ENCODE results near the gene KLC4.
"Not testable (repeated sequence)": the region's sequence is repeated elsewhere in the genome, so short reads cannot be mapped to it uniquely, and the experiment has no call there.

The KLC4 gene

GRCh38 chr6:43037197-43037596 lies 22.2 kb upstream of the KLC4 start:
- DNase-seq = no peak

- no peak for DNase-seq
Measured at GRCh38 chr6:43037706-43038105, 21.7 kb upstream of the KLC4 start.

GRCh38 chr6:43038727-43039126 lies 20.7 kb upstream of the KLC4 start:
- no peak for DNase-seq

GRCh38 chr6:43040542-43041257 lies 18.7 kb upstream of the KLC4 start:
- no peak for DNase-seq

- DNase-seq = not testable (repeated sequence)
Measured at GRCh38 chr6:43041475-43041874, 18.0 kb upstream of the KLC4 start.

- no peak for DNase-seq
Measured at GRCh38 chr6:43043310-43043709, 16.1 kb upstream of the KLC4 start.

- no peak for DNase-seq
Measured at GRCh38 chr6:43045371-43045930, 14.0 kb upstream of the KLC4 start.

GRCh38 chr6:43047998-43048397 lies 11.4 kb upstream of the KLC4 start:
- no peak for DNase-seq

GRCh38 chr6:43050981-43051380 lies 8.4 kb upstream of the KLC4 start:
- no peak for DNase-seq

GRCh38 chr6:43052225-43052841 lies 7.1 kb upstream of the KLC4 start:
- DNase-seq = no peak

GRCh38 chr6:43052842-43053544 lies 6.4 kb upstream of the KLC4 start:
- peak; percentile 17 for DNase-seq

- DNase-seq = peak; percentile 96
Measured at GRCh38 chr6:43053545-43054205, 5.8 kb upstream of the KLC4 start, which contains the start of gene CUL7. Gene CUL7, minus strand, starts transcription at chr6:43053851. Its CDS starts 1,063 bp downstream, at chr6:43052788.

- no peak for DNase-seq
Measured at GRCh38 chr6:43054206-43054943, 5.1 kb upstream of the KLC4 start.

GRCh38 chr6:43055966-43056365 lies 3.5 kb upstream of the KLC4 start:
- DNase-seq = no peak

- no peak for DNase-seq
Measured at GRCh38 chr6:43058531-43058930, 900 bp upstream of the KLC4 start.

- no peak for DNase-seq
Measured at GRCh38 chr6:43060034-43060754, 763 bp downstream of the KLC4 start.

- no peak for DNase-seq
Measured at GRCh38 chr6:43060755-43061633, 1.6 kb downstream of the KLC4 start.

- DNase-seq = no peak
Measured at GRCh38 chr6:43061861-43062260, 2.4 kb downstream of the KLC4 start.

GRCh38 chr6:43062818-43063217 lies 3.4 kb downstream of the KLC4 start:
- no peak for DNase-seq

GRCh38 chr6:43070028-43070632 lies 10.7 kb downstream of the KLC4 start:
- peak; percentile 44 for DNase-seq

All from activated CD4-positive, alpha-beta T cell treated with anti-CD3 and anti-CD28 coated beads, Interleukin-2, Interleukin-6, amounts not matched to agents 100 ng/mL and 50 ng/mL, durations not matched to agents 16 hours and 8 hours (primary cell).